Measurements from ENCODE around the gene RUBCNL. TPM values are rescaled to one million over a fixed set of nuclear protein-coding genes. Genes with fewer than 3 reads are reported as not detected.

The RUBCNL gene
- total and polyA plus RNA-seq, 9 of the 15 experiments (the other 6 are each of a cell fraction or from before 2014, with no cell fraction given): 0.04 to 0.35 (median 0.12) TPM; not detected in 3

GRCh38 chr13:46405457-46405856 lies 18.4 kb upstream of the RUBCNL start:
- Histone ChIP-seq H3K79me2 (ENCODE audit: control insufficient read depth, insufficient read depth, low read length) (no peaks in the 10 kb centered on the region), H3K9me1 (ENCODE audit: control insufficient read depth, insufficient read depth, low read length) (no peaks in the 10 kb centered on the region), H3K4me3 (no peak overlapping the region), H3K4me2 (ENCODE audit: insufficient read depth, low read length) (no peak overlapping the region), H3K9me3 (replicated peaks; ENCODE audit: control insufficient read depth, insufficient read depth, low read depth, low read length) (no peaks in the 10 kb centered on the region), H3K4me1 (replicated peaks in 1 of 2; ENCODE audit: control insufficient read depth in 2 of 2, insufficient read depth in 2 of 2, low read length in 2 of 2) (no peaks in the 10 kb centered on the region; a peak in 1 of 5 replicates), H3K9ac (ENCODE audit: insufficient read depth in 1 of 2, low read depth in 2 of 2, low read length in 2 of 2) (no peak overlapping the region), H3K27me3 (ENCODE audit: control insufficient read depth in 2 of 2, insufficient read depth in 2 of 2, low read length in 2 of 2) (no peaks in the 10 kb centered on the region), H3K27ac (ENCODE audit: extremely low read depth, low read depth, low read length) (no peak overlapping the region), H4K20me1 (replicated peaks; ENCODE audit: control insufficient read depth, insufficient read depth, low read length) (no peaks in the 10 kb centered on the region), H2AFZ (ENCODE audit: low read depth, low read length) (no peak overlapping the region), H3K36me3 (ENCODE audit: control insufficient read depth, insufficient read depth, low read length) (no peaks in the 10 kb centered on the region)
- BruUV-seq (replicated peaks): no TSS peak
- FAIRE-seq (no peak), DNase-seq (ENCODE audit: extremely low read depth in 1 of 4, low spot score in 3 of 4) (peak in 1 of 4 experiments; percentile 23), ATAC-seq (peak; percentile 88)
- in situ Hi-C loops (cut with MboI) (no loop called here), intact Hi-C loops (cut with micrococcal nuclease) (no loop called here)
- POLR2A ChIA-PET: no interaction called here
- TF ChIP-seq USF2 (CRISPR knock-in tag; IDR thresholded peaks at IDR 0.05) (no peak), RFX1 (IDR thresholded peaks at IDR 0.05) (peak; percentile 78), ZNF699 (CRISPR knock-in tag; IDR thresholded peaks at IDR 0.05; ENCODE audit: insufficient replicate concordance) (no peak), PKNOX1 (IDR thresholded peaks at IDR 0.05) (peak; percentile 63), MEF2D (tag; conservative IDR thresholded peaks at IDR 0.05; ENCODE audit: low read depth) (no peak), PATZ1 (CRISPR knock-in tag; IDR thresholded peaks at IDR 0.05; ENCODE audit: borderline replicate concordance) (no peak), HIVEP1 (CRISPR knock-in tag; IDR thresholded peaks at IDR 0.05) (no peak), BMI1 (IDR thresholded peaks at IDR 0.05; ENCODE audit: low read length) (0 out of 2 replicates have a peak, but pooled peaks have one; percentile 10), ZBTB33 (CRISPR knock-in tag; IDR thresholded peaks at IDR 0.05) (no peak)
- CTCF ChIA-PET (ENCODE audit: low intra/inter-chr PET ratio): no interaction called here

Data from K562 (cell line).